Lower leg skin (tissue), 3 donors: ENCODE results near the gene KCNK3.

ENCODE experiments used
- POLR2A ChIP-seq, 2 donors: fragments of 450-650 bp; IDR thresholded peaks; one replicate each; pipeline ENCODE4 v1.6.1; 2016 to 2017; ENCODE audit warnings: antibody characterized with exemption in 2 of 2, mild to moderate bottlenecking in 1 of 2, moderate library complexity in 1 of 2
- TF ChIP-seq, protein P1 (sequence below), 3 donors: fragments of 450-650 bp; IDR thresholded peaks; one replicate each; pipeline ENCODE4 v1.5.1; 2016; ENCODE audit warnings: antibody characterized with exemption in 3 of 3, mild to moderate bottlenecking in 3 of 3, moderate library complexity in 2 of 3

- TF ChIP-seq POLR2A (IDR thresholded peaks at IDR 0.05), result no peak
- TF ChIP-seq, protein P1, sequence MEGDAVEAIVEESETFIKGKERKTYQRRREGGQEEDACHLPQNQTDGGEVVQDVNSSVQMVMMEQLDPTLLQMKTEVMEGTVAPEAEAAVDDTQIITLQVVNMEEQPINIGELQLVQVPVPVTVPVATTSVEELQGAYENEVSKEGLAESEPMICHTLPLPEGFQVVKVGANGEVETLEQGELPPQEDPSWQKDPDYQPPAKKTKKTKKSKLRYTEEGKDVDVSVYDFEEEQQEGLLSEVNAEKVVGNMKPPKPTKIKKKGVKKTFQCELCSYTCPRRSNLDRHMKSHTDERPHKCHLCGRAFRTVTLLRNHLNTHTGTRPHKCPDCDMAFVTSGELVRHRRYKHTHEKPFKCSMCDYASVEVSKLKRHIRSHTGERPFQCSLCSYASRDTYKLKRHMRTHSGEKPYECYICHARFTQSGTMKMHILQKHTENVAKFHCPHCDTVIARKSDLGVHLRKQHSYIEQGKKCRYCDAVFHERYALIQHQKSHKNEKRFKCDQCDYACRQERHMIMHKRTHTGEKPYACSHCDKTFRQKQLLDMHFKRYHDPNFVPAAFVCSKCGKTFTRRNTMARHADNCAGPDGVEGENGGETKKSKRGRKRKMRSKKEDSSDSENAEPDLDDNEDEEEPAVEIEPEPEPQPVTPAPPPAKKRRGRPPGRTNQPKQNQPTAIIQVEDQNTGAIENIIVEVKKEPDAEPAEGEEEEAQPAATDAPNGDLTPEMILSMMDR (IDR thresholded peaks at IDR 0.05), result no peak
Observed at GRCh38 chr2:26722328-26722727, 29.8 kb downstream of the KCNK3 start.
